ENCODE measurements around the gene GAS5. TPM values are rescaled to one million over a fixed set of nuclear protein-coding genes. Genes with fewer than 3 reads are reported as not detected.

The GAS5 gene
- 100 to 1,000 TPM; 375 to 686 (median 587) TPM for polyA plus RNA-seq
- long read RNA-seq, donor 1 = 0 reads
- long read RNA-seq, donor 2, transcript GAS5-207 (3 exons, 643 nt) = minor isoform, 5 of 258 reads
- long read RNA-seq, donor 2, transcript GAS5-221 (12 exons, 632 nt) = major isoform, 67 of 258 reads
- long read RNA-seq, donor 2, transcript GAS5-218 (11 exons, 565 nt) = minor isoform, 41 of 258 reads
- long read RNA-seq, donor 2, partial matches to known transcripts = 31 of 258 reads
- long read RNA-seq, donor 2, other reads (novel, unspliced or antisense) = 102 of 258 reads
- long read RNA-seq, donor 3, transcript GAS5-206 (10 exons, 745 nt) = minor isoform, 7 of 570 reads
- long read RNA-seq, donor 3, transcript GAS5-218 (11 exons, 565 nt) = minor isoform, 54 of 570 reads
- long read RNA-seq, donor 3, transcript GAS5-221 (12 exons, 632 nt) = major isoform, 137 of 570 reads
- long read RNA-seq, donor 3, transcript GAS5-226 (8 exons, 632 nt) = minor isoform, 7 of 570 reads
- long read RNA-seq, donor 3, partial matches to known transcripts = 182 of 570 reads
- long read RNA-seq, donor 3, other reads (novel, unspliced or antisense) = 161 of 570 reads
- long read RNA-seq, donor 4, transcript GAS5-221 (12 exons, 632 nt) = minor isoform, 6 of 20 reads
- long read RNA-seq, donor 4, transcript GAS5-218 (11 exons, 565 nt) = major isoform, 9 of 20 reads
- long read RNA-seq, donor 4, partial matches to known transcripts = 5 of 20 reads
- long read RNA-seq, donor 4, other reads (novel, unspliced or antisense) = 0 of 20 reads
- long read RNA-seq, donor 5, transcript GAS5-221 (12 exons, 632 nt) = major isoform, 29 of 93 reads
- long read RNA-seq, donor 5, transcript GAS5-218 (11 exons, 565 nt) = minor isoform, 5 of 93 reads
- long read RNA-seq, donor 5, partial matches to known transcripts = 33 of 93 reads
- long read RNA-seq, donor 5, other reads (novel, unspliced or antisense) = 18 of 93 reads
- long read RNA-seq, donor 6, transcript GAS5-218 (11 exons, 565 nt) = minor isoform, 70 of 498 reads
- long read RNA-seq, donor 6, transcript GAS5-221 (12 exons, 632 nt) = major isoform, 138 of 498 reads
- long read RNA-seq, donor 6, partial matches to known transcripts = 237 of 498 reads
- long read RNA-seq, donor 6, other reads (novel, unspliced or antisense) = 35 of 498 reads
- long read RNA-seq, donor 7 = 0 reads
- long read RNA-seq, donor 8, transcript GAS5-218 (11 exons, 565 nt) = major isoform, 18 of 66 reads
- long read RNA-seq, donor 8, transcript GAS5-221 (12 exons, 632 nt) = minor isoform, 16 of 66 reads
- long read RNA-seq, donor 8, partial matches to known transcripts = 15 of 66 reads
- long read RNA-seq, donor 8, other reads (novel, unspliced or antisense) = 14 of 66 reads
- long read RNA-seq, donor 9, transcript GAS5-221 (12 exons, 632 nt) = major isoform, 33 of 126 reads
- long read RNA-seq, donor 9, transcript GAS5-218 (11 exons, 565 nt) = minor isoform, 16 of 126 reads
- long read RNA-seq, donor 9, partial matches to known transcripts = 37 of 126 reads
- long read RNA-seq, donor 9, other reads (novel, unspliced or antisense) = 32 of 126 reads
- long read RNA-seq, donor 10, transcript GAS5-218 (11 exons, 565 nt) = minor isoform, 54 of 513 reads
- long read RNA-seq, donor 10, transcript GAS5-221 (12 exons, 632 nt) = major isoform, 156 of 513 reads
- long read RNA-seq, donor 10, transcript GAS5-226 (8 exons, 632 nt) = minor isoform, 7 of 513 reads
- long read RNA-seq, donor 10, partial matches to known transcripts = 101 of 513 reads
- long read RNA-seq, donor 10, other reads (novel, unspliced or antisense) = 173 of 513 reads

DNA sequence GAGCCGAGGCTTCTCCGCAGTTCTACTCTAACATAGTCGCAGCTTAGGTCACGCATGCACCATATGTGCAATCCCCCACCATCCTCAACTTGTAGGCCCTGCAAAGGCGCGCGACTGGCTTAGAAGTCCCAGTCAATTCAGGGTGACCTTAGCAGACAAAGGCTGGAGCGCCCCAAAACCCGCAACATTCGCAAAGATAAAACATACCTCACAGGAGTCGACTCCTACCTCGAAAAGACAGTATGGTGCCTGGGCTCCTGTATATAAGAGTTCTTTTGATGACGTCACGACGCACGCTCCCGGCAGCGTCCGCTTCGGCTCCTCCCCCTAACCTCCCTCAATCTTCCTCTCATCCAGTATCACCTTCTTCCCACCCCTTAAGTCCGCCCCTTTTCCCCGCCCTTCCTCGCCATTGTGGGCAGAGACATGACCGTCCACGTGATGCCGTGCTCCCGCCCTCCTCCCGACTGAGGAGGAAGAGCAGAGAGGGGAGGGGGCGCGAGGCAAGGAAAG is at the start of gene GAS5:
Gene GAS5 (minus strand): TSS at position 237 of the 513 bp plus-strand sequence.
- no peak for FAIRE-seq
- no peaks in the 10 kb centered on the region for H3K9me3 ChIP-seq (ENCODE audit: control insufficient read depth in 2 of 2, insufficient read depth in 1 of 2, low read depth in 1 of 2, low read length in 1 of 2)
- peak; percentile 100 for DNase-seq
- peaks cover 2 to 23% (median 13%) of the 10 kb centered on the region in 3 donors for H3K36me3 ChIP-seq (ENCODE audit: control insufficient read depth in 3 of 3, insufficient read depth in 2 of 3, low read depth in 1 of 3, low read length in 3 of 3)
- WGBS, 3 donors = 0 to 1% (median 0%) methylated on average over 22 to 30 of the region's 30 CpGs
- H3K4me3 ChIP-seq (ENCODE audit: low read depth in 1 of 3, low read length in 3 of 3) = peak within 1 kb of the TSS; percentile 71 to 94 (median 79)
- peaks cover 3 to 17% (median 10%) of the 10 kb centered on the region in 3 donors for H3K4me1 ChIP-seq (ENCODE audit: control insufficient read depth in 3 of 3, insufficient read depth in 2 of 3, low read depth in 1 of 3, low read length in 2 of 3)
- H3K27me3 ChIP-seq (ENCODE audit: control insufficient read depth in 3 of 3, insufficient read depth in 3 of 3, low read length in 3 of 3) = no peaks in the 10 kb centered on the region
- H3K27ac ChIP-seq (ENCODE audit: low read depth in 1 of 3, low read length in 2 of 3) = peak within 1 kb of the TSS; percentile 97 to 99 (median 98)

DNA sequence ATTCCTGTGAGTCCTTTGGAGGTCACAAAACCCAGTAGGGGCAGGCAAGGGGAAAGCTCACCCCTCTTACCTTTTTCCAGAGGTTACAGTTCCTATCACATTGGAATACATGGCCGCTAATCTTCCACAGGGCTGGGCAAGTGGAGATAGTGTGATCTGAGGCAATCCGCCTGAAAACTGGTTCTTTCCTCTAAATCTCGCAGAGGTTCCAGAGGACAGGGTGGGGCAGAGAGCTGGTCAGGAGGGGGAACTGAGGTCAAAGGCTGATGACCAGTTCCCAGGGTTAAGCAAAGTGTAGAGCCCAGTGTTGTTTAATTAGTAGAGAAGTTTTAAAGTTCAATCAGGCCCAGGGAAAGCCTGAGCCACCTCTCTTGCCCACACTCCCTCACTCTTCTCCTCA is 49.4 kb upstream of the GAS5 start, which contains the start of gene SERPINC1:
Gene SERPINC1 (minus strand): TSS at position 179 of the 400 bp plus-strand sequence. CDS start 68 bp downstream, at position 111.
- no peaks in the 10 kb centered on the region for H3K36me3 ChIP-seq (ENCODE audit: control insufficient read depth in 3 of 3, insufficient read depth in 2 of 3, low read depth in 1 of 3, low read length in 3 of 3)
- 73 to 79% (median 77%) methylated on average over 3 of the region's 3 CpGs for WGBS, 3 donors
- no peaks in the 10 kb centered on the region for H3K27me3 ChIP-seq (ENCODE audit: control insufficient read depth in 3 of 3, insufficient read depth in 3 of 3, low read length in 3 of 3)
- DNase-seq = peak in 1 of 2 donors; percentile 39
- H3K27ac ChIP-seq (ENCODE audit: low read depth in 1 of 3, low read length in 2 of 3) = no peak within 1 kb of the TSS
- peaks cover 0 to 3% (median 2%) of the 10 kb centered on the region in 3 donors for H3K4me1 ChIP-seq (ENCODE audit: control insufficient read depth in 3 of 3, insufficient read depth in 2 of 3, low read depth in 1 of 3, low read length in 2 of 3)
- no peaks in the 10 kb centered on the region for H3K9me3 ChIP-seq (ENCODE audit: control insufficient read depth in 2 of 2, insufficient read depth in 1 of 2, low read depth in 1 of 2, low read length in 1 of 2)
- H3K4me3 ChIP-seq (ENCODE audit: low read depth in 1 of 3, low read length in 3 of 3) = no peak within 1 kb of the TSS
- no peak for FAIRE-seq

DNA sequence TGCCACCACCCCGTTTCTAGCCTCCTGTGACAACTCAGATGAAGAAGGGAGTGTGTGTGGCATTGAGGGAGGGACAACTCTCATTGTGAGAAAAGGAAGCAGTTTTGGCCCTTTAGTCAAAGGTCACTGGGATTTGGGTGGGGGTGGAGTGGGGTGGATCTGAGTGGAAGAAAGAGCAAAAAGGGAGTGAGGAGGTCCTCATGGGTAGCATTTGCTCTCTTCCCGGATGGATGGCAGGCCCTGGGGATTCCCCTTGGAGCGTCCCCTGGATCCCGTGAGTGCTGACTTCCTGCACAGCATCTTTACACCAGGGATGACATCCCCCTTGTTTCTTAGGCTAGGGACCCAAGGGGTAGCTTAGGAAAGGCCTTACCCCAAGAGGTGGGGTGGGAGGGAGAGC is 48.9 kb upstream of the GAS5 start:
- FAIRE-seq (no peak), DNase-seq (no peak)
- Histone ChIP-seq H3K27ac (ENCODE audit: low read depth in 1 of 3, low read length in 2 of 3) (no peak overlapping the region), H3K9me3 (ENCODE audit: control insufficient read depth in 2 of 2, insufficient read depth in 1 of 2, low read depth in 1 of 2, low read length in 1 of 2) (no peaks in the 10 kb centered on the region), H3K4me3 (ENCODE audit: low read depth in 1 of 3, low read length in 3 of 3) (no peak overlapping the region), H3K4me1 (ENCODE audit: control insufficient read depth in 3 of 3, insufficient read depth in 2 of 3, low read depth in 1 of 3, low read length in 2 of 3) (peaks cover 0 to 3% (median 2%) of the 10 kb centered on the region in 3 donors), H3K36me3 (ENCODE audit: control insufficient read depth in 3 of 3, insufficient read depth in 2 of 3, low read depth in 1 of 3, low read length in 3 of 3) (no peaks in the 10 kb centered on the region), H3K27me3 (ENCODE audit: control insufficient read depth in 3 of 3, insufficient read depth in 3 of 3, low read length in 3 of 3) (no peaks in the 10 kb centered on the region)
- WGBS, 3 donors = 79 to 80% (median 80%) methylated on average over 4 of the region's 4 CpGs

DNA sequence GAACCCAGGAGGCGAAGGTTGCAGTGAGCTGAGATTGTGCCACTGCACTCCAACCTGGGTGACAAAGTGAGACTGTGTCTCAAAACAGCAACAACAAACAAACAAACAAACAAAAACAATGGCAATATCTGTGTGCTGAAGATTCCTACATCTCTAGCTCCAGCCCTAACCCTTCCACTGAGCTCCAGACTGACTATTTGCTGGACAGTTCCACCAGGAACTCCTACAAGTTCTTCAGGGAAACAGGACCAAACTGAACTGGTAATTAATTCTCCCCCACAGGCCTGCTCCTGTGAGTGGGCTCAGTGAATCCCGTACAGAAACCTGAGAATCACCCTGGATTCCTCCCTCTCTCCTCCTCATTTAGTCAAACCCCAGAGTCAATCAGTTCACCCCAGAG is 47.8 kb upstream of the GAS5 start:
- Histone ChIP-seq H3K4me3 (ENCODE audit: low read depth in 1 of 3, low read length in 3 of 3) (no peak overlapping the region), H3K36me3 (ENCODE audit: control insufficient read depth in 3 of 3, insufficient read depth in 2 of 3, low read depth in 1 of 3, low read length in 3 of 3) (no peaks in the 10 kb centered on the region), H3K27ac (ENCODE audit: low read depth in 1 of 3, low read length in 2 of 3) (no peak overlapping the region), H3K9me3 (ENCODE audit: control insufficient read depth in 2 of 2, insufficient read depth in 1 of 2, low read depth in 1 of 2, low read length in 1 of 2) (no peaks in the 10 kb centered on the region), H3K4me1 (ENCODE audit: control insufficient read depth in 3 of 3, insufficient read depth in 2 of 3, low read depth in 1 of 3, low read length in 2 of 3) (peaks cover 0 to 3% (median 2%) of the 10 kb centered on the region in 3 donors), H3K27me3 (ENCODE audit: control insufficient read depth in 3 of 3, insufficient read depth in 3 of 3, low read length in 3 of 3) (no peaks in the 10 kb centered on the region)
- DNase-seq = no peak
- no peak for FAIRE-seq
- WGBS, 3 donors = 80 to 97% (median 89%) methylated on average over 2 of the region's 2 CpGs

DNA sequence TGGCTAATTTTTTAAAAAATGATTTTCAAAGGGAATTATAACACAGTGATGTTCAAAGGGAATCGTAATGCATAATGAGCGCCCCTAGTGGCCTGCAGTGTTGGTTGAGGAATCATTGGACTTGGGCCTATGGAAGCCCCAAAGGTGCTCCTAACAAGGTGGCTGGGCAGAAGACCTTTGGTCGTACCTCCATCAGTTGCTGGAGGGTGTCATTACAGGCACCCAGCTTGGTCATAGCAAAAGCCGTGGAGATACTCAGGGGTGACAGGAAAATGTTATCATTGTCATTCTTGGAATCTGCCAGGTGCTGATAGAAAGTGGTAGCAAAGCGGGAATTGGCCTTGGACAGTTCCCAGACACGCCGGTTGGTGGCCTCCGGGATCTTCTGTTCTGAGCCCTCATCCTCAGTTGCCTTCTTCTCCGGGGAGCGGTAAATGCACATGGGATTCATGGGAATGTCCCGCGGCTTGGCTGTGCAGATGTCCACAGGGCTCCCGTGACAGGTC is 46.6 kb upstream of the GAS5 start:
- Histone ChIP-seq H3K4me3 (ENCODE audit: low read depth in 1 of 3, low read length in 3 of 3) (no peak overlapping the region), H3K27me3 (ENCODE audit: control insufficient read depth in 3 of 3, insufficient read depth in 3 of 3, low read length in 3 of 3) (no peaks in the 10 kb centered on the region), H3K27ac (ENCODE audit: low read depth in 1 of 3, low read length in 2 of 3) (no peak overlapping the region), H3K4me1 (ENCODE audit: control insufficient read depth in 3 of 3, insufficient read depth in 2 of 3, low read depth in 1 of 3, low read length in 2 of 3) (peaks cover 0 to 3% (median 2%) of the 10 kb centered on the region in 3 donors), H3K9me3 (ENCODE audit: control insufficient read depth in 2 of 2, insufficient read depth in 1 of 2, low read depth in 1 of 2, low read length in 1 of 2) (peaks cover 0 to 2% of the 10 kb centered on the region in 2 donors), H3K36me3 (ENCODE audit: control insufficient read depth in 3 of 3, insufficient read depth in 2 of 3, low read depth in 1 of 3, low read length in 3 of 3) (peaks cover 0 to 2% (median 0%) of the 10 kb centered on the region in 3 donors)
- DNase-seq (peak; percentile 45 to 60), FAIRE-seq (no peak)
- WGBS, 3 donors = 78 to 87% (median 84%) methylated on average over 13 of the region's 13 CpGs

DNA sequence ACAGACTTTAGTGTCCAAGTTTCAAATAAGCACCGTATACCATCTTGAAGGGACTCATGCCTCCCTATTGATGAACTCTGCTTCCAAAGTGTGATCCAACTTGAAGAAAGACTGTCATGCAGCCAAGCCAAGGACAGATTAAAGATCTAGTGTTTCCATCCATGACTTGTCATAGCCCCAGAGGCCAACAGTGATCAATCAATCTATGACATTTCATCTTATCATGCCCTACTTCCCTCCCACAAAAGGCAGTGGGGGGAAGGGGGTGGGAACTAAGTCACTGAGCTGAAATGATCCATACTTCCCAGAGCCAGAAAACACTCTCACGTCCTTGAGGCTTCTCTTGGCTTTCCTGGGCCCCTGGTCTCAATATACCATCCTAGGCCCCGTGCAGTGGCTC is 45.3 kb upstream of the GAS5 start:
- peaks cover 0 to 2% (median 0%) of the 10 kb centered on the region in 3 donors for H3K36me3 ChIP-seq (ENCODE audit: control insufficient read depth in 3 of 3, insufficient read depth in 2 of 3, low read depth in 1 of 3, low read length in 3 of 3)
- FAIRE-seq (no peak), DNase-seq (no peak)
- no peaks in the 10 kb centered on the region for H3K27me3 ChIP-seq (ENCODE audit: control insufficient read depth in 3 of 3, insufficient read depth in 3 of 3, low read length in 3 of 3)
- 86 to 89% (median 86%) methylated on average over 3 of the region's 3 CpGs for WGBS, 3 donors
- peaks cover 0 to 3% (median 2%) of the 10 kb centered on the region in 3 donors for H3K4me1 ChIP-seq (ENCODE audit: control insufficient read depth in 3 of 3, insufficient read depth in 2 of 3, low read depth in 1 of 3, low read length in 2 of 3)
- peaks cover 0 to 6% of the 10 kb centered on the region in 2 donors for H3K9me3 ChIP-seq (ENCODE audit: control insufficient read depth in 2 of 2, insufficient read depth in 1 of 2, low read depth in 1 of 2, low read length in 1 of 2)
- H3K27ac ChIP-seq (ENCODE audit: low read depth in 1 of 3, low read length in 2 of 3) = no peak overlapping the region
- no peak overlapping the region for H3K4me3 ChIP-seq (ENCODE audit: low read depth in 1 of 3, low read length in 3 of 3)
